ENCODE data around the gene DUSP18. TPM values are rescaled to one million over a fixed set of nuclear protein-coding genes. Genes with fewer than 3 reads are reported as not detected.
A peak's percentile ranks its signal among the peaks of the same experiment; 100 is the strongest.
"Not testable (repeated sequence)": the region's sequence is repeated elsewhere in the genome, so short reads cannot be mapped to it uniquely, and the experiment has no call there.

DUSP18 gene
- total RNA-seq, 8 experiments from 2014 or later: 1.0 to 23.2 (median 4.4) TPM

GRCh38 chr22:30694640-30695350 is 27.1 kb upstream of the DUSP18 start, which contains the start of gene OSBP2:
Gene OSBP2, plus strand, starts transcription at chr22:30694874. Its CDS starts 36 bp downstream, at chr22:30694910.
- in situ Hi-C loops (cut with MboI; ENCODE audit: low pct_unique_long_range_greater_than_20kb in 2 of 9, low sequenced_read_pairs in 9 of 9, unreplicated experiment in 9 of 9): no loop called here
- WGBS, 10 experiments: 17% methylated on average over 8 of the region's 88 CpGs; no CpG with 5 or more reads in 9 of the 10 experiments
- peak; percentile 76 to 90 (median 84) for ATAC-seq (replicated peaks in 6 of 8)
- peak within 1 kb of the TSS; percentile 63 to 98 (median 72) for H3K4me3 ChIP-seq
- H3K4me1 ChIP-seq (replicated peaks in 1 of 2): peaks cover 6 to 18% of the 10 kb centered on the region in 2 donors
- H3K27ac ChIP-seq: peak within 1 kb of the TSS; percentile 51 to 76

DNA sequence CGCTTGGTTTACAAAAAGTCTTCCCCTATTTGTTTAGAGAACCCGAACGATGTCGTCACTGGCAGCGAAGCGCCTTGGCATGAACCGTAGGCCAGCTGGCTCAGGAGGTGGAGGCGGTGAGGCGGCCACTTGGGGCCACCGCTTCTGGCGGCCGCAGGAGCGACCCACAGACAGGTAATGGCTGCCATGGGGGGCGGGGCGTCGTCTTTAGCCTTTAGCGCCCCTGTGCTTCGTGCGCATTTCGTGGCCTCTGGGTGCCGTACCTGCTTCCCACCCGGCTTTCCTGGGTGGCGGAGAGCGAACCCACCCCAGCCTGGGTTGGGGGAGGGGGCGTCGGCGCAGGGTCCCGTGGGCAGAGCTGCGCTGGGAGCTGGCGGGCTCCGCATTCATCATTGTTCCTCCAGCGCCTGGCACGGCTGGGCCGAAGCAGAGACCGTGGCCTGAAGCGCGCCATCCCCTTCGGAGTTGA is 26.5 kb upstream of the DUSP18 start:
- peaks cover 6 to 18% of the 10 kb centered on the region in 2 donors for H3K4me1 ChIP-seq (replicated peaks in 1 of 2)
- in situ Hi-C loops (cut with MboI; ENCODE audit: low pct_unique_long_range_greater_than_20kb in 2 of 9, low sequenced_read_pairs in 9 of 9, unreplicated experiment in 9 of 9): no loop called here
- WGBS, 10 experiments: 0 to 20% (median 17%) methylated on average over 1 to 4 of the region's 38 CpGs; no CpG with 5 or more reads in 5 of the 10 experiments
- ATAC-seq (replicated peaks in 6 of 8): peak; percentile 53 to 78 (median 68)
- H3K27ac ChIP-seq: peak overlapping the region; percentile 51 to 76
- peak overlapping the region; percentile 53 to 90 (median 63) for H3K4me3 ChIP-seq

DNA sequence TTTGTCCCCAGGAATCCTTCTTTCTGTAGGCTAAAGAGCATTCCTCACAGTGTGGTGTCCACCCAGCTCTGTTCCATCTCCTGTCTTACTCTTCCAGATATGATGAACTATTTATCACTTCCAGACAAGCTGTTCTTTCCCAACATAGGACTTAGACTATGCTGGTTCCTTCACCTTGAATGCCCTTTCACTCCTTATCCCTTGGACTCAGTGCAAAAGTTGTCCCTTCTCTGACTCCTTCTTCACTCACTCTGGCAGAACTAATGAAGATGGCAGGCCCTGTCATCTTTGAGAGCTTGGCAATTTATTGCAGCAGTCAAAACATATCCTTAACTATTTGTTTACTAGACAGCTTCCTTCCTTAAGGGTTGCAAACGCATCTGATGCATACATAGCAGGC is 23.5 kb upstream of the DUSP18 start:
- Histone ChIP-seq H3K4me3 (no peak overlapping the region), H3K27ac (no peak overlapping the region), H3K4me1 (replicated peaks in 1 of 2) (peaks cover 6 to 14% of the 10 kb centered on the region in 2 donors)
- 54 to 100% (median 88%) methylated on average over 1 of the region's 1 CpG; no CpG with 5 or more reads in 2 of the 10 experiments for WGBS, 10 experiments
- in situ Hi-C loops (cut with MboI; ENCODE audit: low pct_unique_long_range_greater_than_20kb in 2 of 9, low sequenced_read_pairs in 9 of 9, unreplicated experiment in 9 of 9): no loop called here
- no peak for ATAC-seq (replicated peaks in 6 of 8)

GRCh38 chr22:30689622-30690021 is 21.9 kb upstream of the DUSP18 start:
- Histone ChIP-seq H3K4me3 (no peak overlapping the region), H3K27ac (no peak overlapping the region), H3K4me1 (replicated peaks in 1 of 2) (peaks cover 0 to 6% of the 10 kb centered on the region in 2 donors)
- WGBS, 10 experiments: 0 to 100% (median 60%) methylated on average over 1 of the region's 1 CpG; no CpG with 5 or more reads in 4 of the 10 experiments
- in situ Hi-C loops (cut with MboI; ENCODE audit: low pct_unique_long_range_greater_than_20kb in 2 of 9, low sequenced_read_pairs in 9 of 9, unreplicated experiment in 9 of 9): no loop called here
- ATAC-seq (replicated peaks in 6 of 8): no peak

DNA sequence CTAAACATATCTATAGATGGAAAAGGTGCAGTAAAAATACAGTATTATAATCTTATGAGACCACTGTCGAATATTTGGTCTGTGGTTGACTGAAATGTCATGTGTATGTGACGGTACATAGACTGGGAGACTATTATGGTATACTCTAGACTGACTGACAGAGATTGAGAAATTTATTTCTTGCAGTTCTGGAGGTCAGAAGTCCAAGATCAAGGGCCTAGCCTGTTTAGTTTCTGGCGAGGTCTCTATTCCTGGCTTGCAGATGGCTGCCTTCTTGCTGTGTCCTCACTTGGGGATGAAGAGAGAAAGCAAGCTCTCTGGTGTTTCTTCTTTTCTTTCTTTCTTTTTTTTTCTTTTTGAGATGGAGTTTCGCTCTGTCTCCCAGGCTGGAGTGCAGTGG is 19.7 kb upstream of the DUSP18 start:
- in situ Hi-C loops (cut with MboI; ENCODE audit: low pct_unique_long_range_greater_than_20kb in 2 of 9, low sequenced_read_pairs in 9 of 9, unreplicated experiment in 9 of 9): no loop called here
- H3K4me1 ChIP-seq (replicated peaks in 1 of 2): no peaks in the 10 kb centered on the region
- WGBS, 10 experiments: 68 to 94% (median 92%) methylated on average over 2 to 4 of the region's 4 CpGs; no CpG with 5 or more reads in 3 of the 10 experiments
- no peak overlapping the region for H3K27ac ChIP-seq
- H3K4me3 ChIP-seq: no peak overlapping the region
- ATAC-seq (replicated peaks in 6 of 8): no peak

DNA sequence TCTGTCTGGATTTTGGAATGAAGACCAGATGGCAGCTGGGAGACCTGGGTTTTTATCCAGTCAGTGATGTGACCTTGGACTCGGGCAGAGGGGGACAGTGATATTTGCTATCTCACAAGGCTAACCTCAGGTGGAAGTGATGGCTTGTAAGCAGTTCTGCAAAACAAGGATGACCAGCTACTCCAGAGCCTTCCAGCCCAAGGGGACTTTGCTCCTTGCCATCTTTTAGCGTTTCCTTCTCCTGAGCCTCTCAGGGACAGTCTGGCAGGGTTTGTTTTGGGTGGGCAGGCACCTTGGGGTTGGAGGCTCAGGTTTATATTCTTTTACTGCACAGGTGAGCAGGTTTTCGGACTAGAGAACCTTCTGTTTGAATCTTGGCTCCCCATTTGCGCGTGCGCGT is 17.5 kb upstream of the DUSP18 start:
- Histone ChIP-seq H3K27ac (no peak overlapping the region), H3K4me3 (no peak overlapping the region), H3K4me1 (replicated peaks in 1 of 2) (no peaks in the 10 kb centered on the region)
- no peak for ATAC-seq (replicated peaks in 6 of 8)
- WGBS, 10 experiments: 87 to 100% (median 93%) methylated on average over 1 to 7 of the region's 7 CpGs; no CpG with 5 or more reads in 2 of the 10 experiments
- in situ Hi-C loops (cut with MboI; ENCODE audit: low pct_unique_long_range_greater_than_20kb in 2 of 9, low sequenced_read_pairs in 9 of 9, unreplicated experiment in 9 of 9): no loop called here

DNA sequence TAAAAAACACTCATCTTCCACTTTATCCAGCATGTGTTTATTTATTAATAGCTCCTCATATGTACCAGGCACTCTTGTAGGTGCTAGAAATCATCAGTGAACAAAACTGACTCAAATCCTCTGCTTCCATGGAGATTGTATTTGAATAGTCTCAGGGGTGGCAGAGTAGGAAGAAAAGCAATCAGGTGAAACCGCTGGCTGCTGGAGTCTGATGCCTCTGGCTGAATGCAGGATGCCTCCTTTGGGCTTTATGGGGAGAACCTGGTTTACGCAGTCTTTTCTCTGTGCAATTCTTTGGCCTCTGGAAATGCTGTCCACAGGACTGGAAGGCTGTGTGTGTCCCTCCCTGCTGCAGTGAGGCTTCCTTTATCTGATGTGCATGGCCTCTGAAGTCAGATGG is 14.2 kb upstream of the DUSP18 start:
- Histone ChIP-seq H3K4me1 (replicated peaks in 1 of 2) (peaks cover 0 to 8% of the 10 kb centered on the region in 2 donors), H3K4me3 (no peak overlapping the region), H3K27ac (no peak overlapping the region)
- no peak for ATAC-seq (replicated peaks in 6 of 8)
- in situ Hi-C loops (cut with MboI; ENCODE audit: low pct_unique_long_range_greater_than_20kb in 2 of 9, low sequenced_read_pairs in 9 of 9, unreplicated experiment in 9 of 9): no loop called here
- WGBS, 10 experiments: 53 to 100% (median 83%) methylated on average over 1 to 2 of the region's 2 CpGs; no CpG with 5 or more reads in 5 of the 10 experiments

DNA sequence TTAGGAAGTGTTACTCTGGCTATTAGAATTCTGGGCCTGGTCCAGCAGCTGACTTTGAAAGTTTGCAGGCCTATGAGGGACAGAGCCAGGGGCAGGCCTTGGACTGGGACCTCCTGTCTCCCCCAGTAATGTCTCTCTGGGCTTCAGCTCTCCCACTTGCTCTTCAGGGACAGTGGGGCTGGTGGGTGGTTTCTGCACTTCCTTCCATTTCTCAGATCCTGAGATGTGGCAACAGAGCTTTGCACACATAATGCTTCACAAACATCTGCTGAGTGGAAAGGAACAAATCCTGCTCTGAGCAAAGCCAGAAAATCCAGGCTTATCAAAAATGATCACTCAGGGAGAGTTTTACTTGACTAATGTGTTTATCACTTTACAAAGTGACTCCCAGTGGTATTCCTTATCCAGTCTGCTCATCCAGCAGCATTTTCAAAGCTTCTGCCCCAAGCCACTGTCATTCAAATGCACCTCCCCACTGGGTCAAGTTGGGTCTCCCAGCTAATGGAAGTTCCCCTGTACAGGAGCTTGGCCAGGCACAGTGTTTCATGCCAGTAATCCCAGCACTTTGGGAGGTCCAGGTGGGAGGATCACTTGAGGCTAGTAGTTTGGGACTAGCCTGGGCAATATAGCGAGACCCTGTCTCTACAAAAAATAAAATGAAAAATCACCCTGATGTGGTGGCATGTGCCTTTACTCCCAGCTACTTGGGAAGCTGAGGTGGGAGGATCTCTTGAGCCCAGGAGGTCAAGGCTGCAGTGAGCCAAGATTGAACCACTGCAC is 13.5 kb upstream of the DUSP18 start:
- H3K27ac ChIP-seq: no peak overlapping the region

DNA sequence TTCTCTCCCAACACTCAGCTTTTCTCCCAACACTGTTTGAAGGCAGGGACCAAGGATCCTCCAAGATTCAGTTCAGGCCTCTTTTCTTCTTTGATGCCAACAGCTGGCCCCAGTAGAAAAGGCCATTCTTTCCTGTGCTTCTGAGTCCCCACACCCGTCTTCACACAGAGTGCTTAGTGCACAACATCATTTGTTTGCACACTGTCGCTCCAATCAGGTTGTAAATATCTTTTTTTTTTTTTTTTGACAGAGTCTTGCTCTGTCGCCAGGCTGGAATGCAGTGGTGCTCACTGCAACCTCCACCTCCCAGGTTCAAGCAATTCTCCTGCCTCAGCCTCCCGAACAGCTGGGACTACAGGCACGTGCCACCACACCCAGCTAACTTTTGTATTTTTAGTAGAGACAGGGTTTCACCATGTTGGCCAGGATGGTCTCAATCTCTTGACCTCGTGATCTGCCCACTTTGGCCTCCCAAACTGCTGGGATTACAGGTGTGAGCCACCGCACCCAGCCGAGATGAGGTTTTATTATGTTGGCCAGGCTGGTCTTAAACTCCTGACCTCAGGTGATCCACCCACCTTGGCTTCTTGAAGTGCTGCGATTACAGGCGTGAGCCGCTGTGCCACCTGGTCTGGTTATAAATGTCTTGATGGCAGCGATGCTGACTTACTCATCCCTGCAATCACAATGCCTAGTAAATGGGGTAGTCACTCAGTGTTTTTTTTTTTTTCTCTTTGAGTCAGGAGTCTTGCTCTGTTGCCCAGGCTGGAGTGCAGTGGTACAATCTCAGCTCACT is 12.4 kb upstream of the DUSP18 start:
- H3K4me1 ChIP-seq (replicated peaks in 1 of 2); H3K27ac ChIP-seq; ATAC-seq (replicated peaks in 6 of 8); H3K4me3 ChIP-seq; in situ Hi-C loops (cut with MboI; ENCODE audit: low pct_unique_long_range_greater_than_20kb in 2 of 9, low sequenced_read_pairs in 9 of 9, unreplicated experiment in 9 of 9): not testable (repeated sequence)
- WGBS, 10 experiments: 0 to 96% (median 68%) methylated on average over 1 to 7 of the region's 12 CpGs; no CpG with 5 or more reads in 2 of the 10 experiments

More for the DNA sequence above, 13.5 kb upstream of the DUSP18 start:
- peaks cover 0 to 8% of the 10 kb centered on the region in 2 donors for H3K4me1 ChIP-seq (replicated peaks in 1 of 2)
- WGBS, 10 experiments: 80 to 100% (median 83%) methylated on average over 1 of the region's 1 CpG; no CpG with 5 or more reads in 5 of the 10 experiments
- H3K4me3 ChIP-seq: no peak overlapping the region
- no peak for ATAC-seq (replicated peaks in 6 of 8)
- in situ Hi-C loops (cut with MboI; ENCODE audit: low pct_unique_long_range_greater_than_20kb in 2 of 9, low sequenced_read_pairs in 9 of 9, unreplicated experiment in 9 of 9): no loop called here

DNA sequence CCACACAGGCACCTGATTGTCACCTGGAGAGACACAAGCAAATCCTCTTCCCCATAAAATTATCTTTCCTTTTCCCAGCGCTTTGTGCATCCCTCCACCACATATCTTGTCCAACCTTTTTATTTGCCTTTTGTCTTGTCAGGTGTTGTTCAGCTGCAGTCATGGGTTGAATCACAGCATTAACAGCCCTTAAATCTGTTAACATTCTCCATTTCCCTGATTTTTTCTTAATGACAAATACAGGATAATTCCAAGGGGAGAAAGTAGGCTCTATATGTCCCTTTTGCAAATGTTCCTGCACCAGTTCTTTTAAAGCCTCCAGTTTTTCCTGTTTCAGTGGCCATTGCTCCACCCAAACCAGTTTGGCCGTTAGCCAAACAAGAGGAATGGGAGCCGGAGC is 8.9 kb upstream of the DUSP18 start:
- in situ Hi-C loops (cut with MboI; ENCODE audit: low pct_unique_long_range_greater_than_20kb in 2 of 9, low sequenced_read_pairs in 9 of 9, unreplicated experiment in 9 of 9); H3K27ac ChIP-seq; H3K4me3 ChIP-seq; ATAC-seq (replicated peaks in 6 of 8); H3K4me1 ChIP-seq (replicated peaks in 1 of 2): not testable (repeated sequence)
- whole genome bisulfite sequencing, 10 experiments: 0 to 100% (median 95%) methylated on average over 1 to 3 of the region's 3 CpGs; no CpG with 5 or more reads in 3 of the 10 experiments

GRCh38 chr22:30675436-30675835 is 7.8 kb upstream of the DUSP18 start:
- H3K4me3 ChIP-seq: no peak overlapping the region
- WGBS, 10 experiments: 25 to 100% (median 80%) methylated on average over 1 to 7 of the region's 9 CpGs; no CpG with 5 or more reads in 2 of the 10 experiments
- no peak overlapping the region for H3K27ac ChIP-seq
- in situ Hi-C loops (cut with MboI; ENCODE audit: low pct_unique_long_range_greater_than_20kb in 2 of 9, low sequenced_read_pairs in 9 of 9, unreplicated experiment in 9 of 9): no loop called here
- ATAC-seq (replicated peaks in 6 of 8): no peak
- peaks cover 0 to 8% of the 10 kb centered on the region in 2 donors for H3K4me1 ChIP-seq (replicated peaks in 1 of 2)

- in situ Hi-C loops (cut with MboI; ENCODE audit: low pct_unique_long_range_greater_than_20kb in 2 of 9, low sequenced_read_pairs in 9 of 9, unreplicated experiment in 9 of 9): loop anchor here in 1 of 9 experiments (25.0 kb wide), 1 partner anchor 238 kb away; no protein-coding TSS in a partner anchor
- Histone ChIP-seq H3K4me1 (replicated peaks in 1 of 2) (peaks cover 0 to 8% of the 10 kb centered on the region in 2 donors), H3K27ac (no peak overlapping the region), H3K4me3 (no peak overlapping the region)
- WGBS, 10 experiments: 75 to 96% (median 95%) methylated on average over 2 to 4 of the region's 6 CpGs; no CpG with 5 or more reads in 5 of the 10 experiments
- ATAC-seq (replicated peaks in 6 of 8): no peak
These were observed 6.8 kb upstream of the DUSP18 start for GRCh38 chr22:30674482-30674881.
